ENCODE results near the gene TSHZ3. TPM values are rescaled to one million over a fixed set of nuclear protein-coding genes. Genes with fewer than 3 reads are reported as not detected.
A peak's percentile ranks its signal among the peaks of the same experiment; 100 is the strongest.

The TSHZ3 gene
- polyA plus RNA-seq, 3 donors from 2014 or later, result 0.74 to 3.5 (median 1.5) TPM

DNA sequence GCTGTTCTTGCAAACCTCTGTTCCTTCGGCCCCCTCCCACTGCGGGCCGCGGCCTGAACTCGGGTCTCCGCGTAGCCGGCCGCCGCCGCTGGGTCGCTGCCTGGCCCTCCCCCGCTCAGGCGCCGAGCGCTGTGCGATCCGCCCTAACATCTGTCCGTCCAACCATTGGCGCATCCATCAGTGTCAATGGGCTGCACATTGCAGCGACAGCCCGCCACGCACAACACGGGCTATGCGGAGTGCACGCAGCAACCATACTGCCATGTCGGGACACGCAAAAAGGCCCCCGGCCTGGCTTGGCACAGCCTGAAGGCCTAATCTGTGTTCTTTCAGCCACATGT is 2.6 kb upstream of the TSHZ3 start:
- H3K4me3 Mint-ChIP-seq, result peak overlapping the region; percentile 76 to 90 (median 77)
- H3K36me3 Mint-ChIP-seq, result no peaks in the 10 kb centered on the region
- peak overlapping the region in 1 of 6 donors; percentile 40 for H3K27ac Mint-ChIP-seq
- DNase-seq, result peak in 1 of 3 donors; percentile 13
- H3K27me3 Mint-ChIP-seq (ENCODE audit: low read depth in 3 of 3), result peaks cover 40 to 55% (median 45%) of the 10 kb centered on the region in 3 donors
- H3K9me3 Mint-ChIP-seq, result peaks cover 0 to 5% (median 0%) of the 10 kb centered on the region in 6 donors
- peaks cover 55 to 65% of the 10 kb centered on the region in 2 donors for H3K4me1 Mint-ChIP-seq

GRCh38 chr19:31351056-31351854 is 2.0 kb upstream of the TSHZ3 start:
- Mint-ChIP-seq H3K27me3 (ENCODE audit: low read depth in 3 of 3) (peaks cover 38 to 50% (median 44%) of the 10 kb centered on the region in 3 donors), H3K27ac (peak overlapping the region in 1 of 6 donors; percentile 73), H3K4me3 (peak overlapping the region; percentile 86 to 94 (median 92)), H3K4me1 (peaks cover 50 to 59% of the 10 kb centered on the region in 2 donors), H3K9me3 (peaks cover 0 to 5% (median 0%) of the 10 kb centered on the region in 6 donors), H3K36me3 (no peaks in the 10 kb centered on the region)
- DNase-seq, result peak in 1 of 3 donors; percentile 26

DNA sequence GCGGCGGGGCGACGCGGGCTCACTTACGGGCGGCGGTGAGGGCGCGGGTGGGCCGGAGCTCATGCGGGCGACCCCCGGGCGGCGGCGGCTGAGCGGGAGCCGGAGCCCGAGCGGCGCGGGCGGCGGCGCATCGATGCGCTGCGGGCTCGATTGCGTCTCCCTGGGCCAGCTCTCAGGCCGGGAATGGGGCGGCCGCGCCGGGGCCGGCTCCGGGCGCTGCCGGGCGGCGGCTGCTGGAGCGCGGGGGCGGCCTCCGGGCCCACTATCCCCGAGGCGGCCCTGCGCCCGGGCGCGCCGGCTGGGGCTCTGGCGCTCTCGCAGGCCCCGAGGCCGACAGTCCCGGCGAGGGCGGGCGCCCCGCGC is 1.4 kb upstream of the TSHZ3 start:
- peaks cover 0 to 5% (median 0%) of the 10 kb centered on the region in 6 donors for H3K9me3 Mint-ChIP-seq
- H3K4me3 Mint-ChIP-seq, result peak overlapping the region in 4 of 5 donors; percentile 86 to 93 (median 91)
- H3K27me3 Mint-ChIP-seq (ENCODE audit: low read depth in 3 of 3), result peaks cover 34 to 44% (median 41%) of the 10 kb centered on the region in 3 donors
- no peak overlapping the region for H3K27ac Mint-ChIP-seq
- H3K4me1 Mint-ChIP-seq, result peaks cover 50 to 55% of the 10 kb centered on the region in 2 donors
- peak in 2 of 3 donors; percentile 28 to 30 for DNase-seq
- no peaks in the 10 kb centered on the region for H3K36me3 Mint-ChIP-seq

GRCh38 chr19:31350033-31350692 is 927 bp upstream of the TSHZ3 start:
- Mint-ChIP-seq H3K4me3 (peak overlapping the region in 3 of 5 donors; percentile 50 to 72 (median 70)), H3K4me1 (peaks cover 49 to 50% of the 10 kb centered on the region in 2 donors), H3K27me3 (ENCODE audit: low read depth in 3 of 3) (peaks cover 36 to 39% (median 38%) of the 10 kb centered on the region in 3 donors), H3K36me3 (no peaks in the 10 kb centered on the region), H3K27ac (no peak overlapping the region), H3K9me3 (peaks cover 0 to 5% (median 0%) of the 10 kb centered on the region in 6 donors)
- DNase-seq, result no peak

DNA sequence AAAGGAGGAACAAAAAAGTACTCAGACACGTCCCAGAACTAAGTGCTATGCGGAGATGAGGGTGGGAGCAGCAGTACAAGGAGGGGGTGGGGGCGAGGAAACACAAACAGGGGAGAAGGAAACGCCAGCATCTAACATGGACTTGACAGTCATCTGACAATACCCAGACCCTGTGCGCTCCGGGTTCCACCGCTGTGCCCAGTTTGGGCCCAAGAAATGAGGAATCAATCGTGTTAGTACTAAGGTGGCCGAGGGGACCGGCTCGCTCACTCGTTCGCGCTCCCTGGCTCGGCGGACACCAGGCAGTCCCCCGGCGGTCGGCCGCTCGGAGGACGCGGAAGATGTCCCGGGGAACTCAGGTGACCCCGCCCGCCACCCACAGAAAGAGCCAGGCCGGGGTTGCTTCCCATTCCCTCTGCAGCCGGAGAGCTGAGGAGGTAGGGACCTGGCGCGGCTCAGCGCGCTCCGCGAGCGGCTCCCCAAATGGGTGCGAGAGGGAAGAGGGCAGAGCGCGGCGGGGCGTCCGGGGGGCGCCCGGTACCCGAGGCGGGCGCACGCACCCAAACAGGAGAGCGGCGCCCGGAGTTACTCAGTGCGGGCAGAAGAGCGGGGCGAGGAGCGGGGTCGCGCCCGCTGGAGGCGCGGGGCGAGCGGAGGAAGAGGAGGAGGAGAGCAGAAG is 616 bp downstream of the TSHZ3 start:
- H3K4me3 Mint-ChIP-seq, result peak overlapping the region; percentile 81 to 90 (median 86)
- H3K4me1 Mint-ChIP-seq, result peaks cover 35% of the 10 kb centered on the region in 2 donors
- DNase-seq, result peak in 1 of 3 donors; percentile 35
- no peaks in the 10 kb centered on the region for H3K36me3 Mint-ChIP-seq
- peaks cover 27 to 30% (median 28%) of the 10 kb centered on the region in 3 donors for H3K27me3 Mint-ChIP-seq (ENCODE audit: low read depth in 3 of 3)
- no peak overlapping the region for H3K27ac Mint-ChIP-seq
- H3K9me3 Mint-ChIP-seq, result peaks cover 0 to 4% (median 0%) of the 10 kb centered on the region in 6 donors

- Mint-ChIP-seq H3K27ac (no peak overlapping the region), H3K36me3 (no peaks in the 10 kb centered on the region), H3K4me1 (peaks cover 28% of the 10 kb centered on the region in 2 donors), H3K27me3 (ENCODE audit: low read depth in 3 of 3) (peaks cover 21 to 27% (median 22%) of the 10 kb centered on the region in 3 donors), H3K9me3 (peaks cover 0 to 3% (median 0%) of the 10 kb centered on the region in 6 donors), H3K4me3 (peak overlapping the region; percentile 81 to 90 (median 86))
- DNase-seq, result no peak
These were observed 1.3 kb downstream of the TSHZ3 start for GRCh38 chr19:31347828-31348392.

DNA sequence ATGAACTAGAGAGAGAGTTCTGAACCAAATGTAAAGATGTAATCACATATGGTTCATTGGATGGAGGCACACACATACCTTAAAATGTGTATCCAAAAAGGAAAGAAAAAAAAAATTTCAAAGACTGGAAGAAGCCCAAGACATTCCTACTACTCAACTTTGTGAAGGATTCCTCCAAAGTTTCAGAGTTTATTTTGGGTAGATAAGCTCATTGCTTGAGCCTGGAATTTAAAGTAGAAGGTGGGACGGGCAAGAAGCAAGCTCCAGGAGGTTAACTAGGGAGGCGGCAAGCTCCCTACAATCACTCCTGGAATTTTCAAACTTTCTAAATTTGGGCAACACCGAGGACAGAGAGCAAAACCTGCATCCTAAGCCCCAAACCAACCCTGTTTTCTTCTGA is 1.9 kb downstream of the TSHZ3 start:
- H3K36me3 Mint-ChIP-seq, result no peaks in the 10 kb centered on the region
- no peak for DNase-seq
- H3K27ac Mint-ChIP-seq, result no peak overlapping the region
- H3K4me1 Mint-ChIP-seq, result peaks cover 22 to 24% of the 10 kb centered on the region in 2 donors
- H3K4me3 Mint-ChIP-seq, result peak overlapping the region; percentile 81 to 90 (median 86)
- peaks cover 0 to 3% (median 0%) of the 10 kb centered on the region in 6 donors for H3K9me3 Mint-ChIP-seq
- H3K27me3 Mint-ChIP-seq (ENCODE audit: low read depth in 3 of 3), result peaks cover 18 to 22% (median 20%) of the 10 kb centered on the region in 3 donors

DNA sequence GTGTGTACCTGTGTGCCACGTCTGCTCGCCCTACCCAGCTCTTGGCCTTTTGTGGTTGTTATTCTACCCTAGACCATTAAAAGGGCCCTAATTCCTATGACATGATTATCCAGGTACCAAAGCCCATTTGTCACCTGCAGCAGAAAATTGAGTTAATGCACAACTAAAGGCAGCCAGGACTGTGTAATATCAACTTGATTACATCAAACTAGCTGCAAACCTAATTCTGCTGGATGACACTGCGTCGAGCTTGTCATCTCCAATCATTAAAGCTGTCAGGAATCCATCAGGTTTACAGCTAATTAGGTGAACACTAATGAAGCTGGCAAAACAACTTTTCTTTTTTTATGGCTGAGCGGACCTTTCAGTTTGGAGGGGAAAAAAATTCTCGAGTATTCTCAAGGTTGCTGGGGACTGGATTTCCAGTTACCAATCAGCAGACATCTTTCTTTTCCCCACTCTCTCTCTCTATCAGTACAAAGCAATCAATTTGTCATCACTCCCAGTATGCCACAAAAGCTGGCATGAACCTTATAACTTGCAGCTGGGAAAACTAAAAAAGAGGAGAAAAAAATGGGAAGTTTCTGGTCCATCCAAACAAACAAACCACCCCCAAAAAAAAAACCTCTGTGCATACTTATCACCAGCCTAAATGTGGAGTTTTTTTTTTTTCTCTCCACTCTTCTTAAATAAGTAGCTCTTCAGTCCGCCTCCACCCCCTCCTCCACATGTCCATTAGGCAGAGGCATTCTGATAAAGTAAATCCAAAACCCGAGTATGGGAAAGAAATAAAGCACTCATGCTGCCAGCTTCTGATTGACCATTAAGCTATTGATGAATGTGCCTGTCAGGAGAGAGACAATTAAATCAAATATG is 2.8 kb downstream of the TSHZ3 start:
- peak overlapping the region in 1 of 5 donors; percentile 27 for H3K4me3 Mint-ChIP-seq

DNA sequence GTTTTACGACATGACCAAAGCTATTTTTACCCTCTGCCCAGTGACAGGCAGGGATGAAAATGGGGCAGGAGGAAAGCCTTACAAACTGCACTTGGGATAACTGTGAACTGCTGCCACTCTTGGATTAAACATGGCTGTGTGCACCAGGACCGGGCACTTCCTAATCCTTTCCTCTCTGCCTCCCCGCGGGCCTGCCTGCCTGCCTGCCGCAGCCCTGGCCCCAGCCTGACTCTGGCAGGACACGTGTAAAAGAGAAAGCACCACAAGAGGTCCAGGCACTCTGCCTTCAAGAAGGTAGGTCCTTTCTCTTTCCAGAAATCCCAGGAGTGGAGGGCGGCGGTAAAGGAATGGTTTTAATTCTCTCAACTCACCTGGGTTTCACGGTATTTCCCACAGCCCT is 4.8 kb downstream of the TSHZ3 start:
- peaks cover 0 to 1% (median 0%) of the 10 kb centered on the region in 6 donors for H3K9me3 Mint-ChIP-seq

More for the DNA sequence above, 2.8 kb downstream of the TSHZ3 start:
- Mint-ChIP-seq H3K9me3 (peaks cover 0 to 1% (median 0%) of the 10 kb centered on the region in 6 donors), H3K27ac (no peak overlapping the region), H3K4me1 (peaks cover 20 to 22% of the 10 kb centered on the region in 2 donors), H3K27me3 (ENCODE audit: low read depth in 3 of 3) (peaks cover 18 to 21% (median 20%) of the 10 kb centered on the region in 3 donors), H3K36me3 (no peaks in the 10 kb centered on the region)
- no peak for DNase-seq

GRCh38 chr19:31342926-31343325 is 6.3 kb downstream of the TSHZ3 start:
- no peak for DNase-seq
- Mint-ChIP-seq H3K4me3 (no peak overlapping the region), H3K9me3 (peaks cover 0 to 1% (median 0%) of the 10 kb centered on the region in 6 donors)

More for the DNA sequence above, 4.8 kb downstream of the TSHZ3 start:
- Mint-ChIP-seq H3K36me3 (no peaks in the 10 kb centered on the region), H3K27ac (no peak overlapping the region), H3K4me1 (peaks cover 39 to 40% of the 10 kb centered on the region in 2 donors), H3K27me3 (ENCODE audit: low read depth in 3 of 3) (peaks cover 26 to 33% (median 28%) of the 10 kb centered on the region in 3 donors), H3K4me3 (no peak overlapping the region)
- no peak for DNase-seq

DNA sequence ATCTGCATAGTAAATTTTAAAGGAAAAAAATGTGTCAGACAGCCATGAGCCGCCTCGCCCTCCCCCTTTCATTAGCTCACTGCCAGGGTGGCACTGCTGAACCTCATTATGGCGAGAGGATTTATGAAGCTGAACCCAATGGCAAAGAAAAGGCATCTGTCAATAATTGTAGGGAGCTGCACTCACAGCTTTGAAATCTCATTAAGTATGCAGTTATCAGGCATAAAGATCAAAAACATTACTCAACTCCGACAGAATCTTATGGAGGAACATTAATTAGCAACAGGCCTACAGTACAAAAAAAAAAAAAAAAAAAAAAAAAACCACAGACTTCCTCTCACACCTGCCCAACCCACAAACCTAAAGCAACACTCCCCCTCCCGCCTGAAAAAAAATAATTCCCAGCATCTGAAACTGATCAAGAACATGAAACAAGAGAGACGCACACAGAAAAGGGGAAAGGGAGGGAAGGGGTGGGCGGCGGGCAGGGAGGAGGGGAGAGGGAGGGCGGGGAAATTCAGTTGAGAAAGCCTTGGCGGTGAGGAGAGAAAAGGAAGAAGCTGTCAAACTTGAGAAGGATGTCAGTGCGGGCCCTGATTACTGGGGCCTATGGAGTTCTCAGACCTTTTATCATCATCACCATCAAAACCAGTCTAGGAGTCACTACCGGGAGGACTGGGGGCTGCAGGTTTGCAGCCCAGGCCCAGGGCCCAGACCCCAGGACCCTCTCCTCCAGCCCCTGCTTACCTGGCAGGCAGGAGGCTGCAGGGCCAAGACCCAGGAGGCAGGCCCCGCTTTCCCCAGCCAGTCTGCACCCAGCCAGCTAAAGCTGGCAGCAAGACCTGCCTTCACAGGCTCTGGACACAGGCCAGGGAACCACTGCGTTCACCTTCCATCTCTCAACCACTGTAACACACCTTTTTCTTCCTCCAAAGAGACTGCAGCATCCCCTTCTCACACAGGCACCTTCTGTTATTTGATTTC is 8.9 kb downstream of the TSHZ3 start:
- peaks cover 4 to 11% (median 9%) of the 10 kb centered on the region in 3 donors for H3K36me3 Mint-ChIP-seq
- peak overlapping the region; percentile 72 to 94 (median 88) for H3K27ac Mint-ChIP-seq
- peak overlapping the region; percentile 71 to 80 (median 74) for H3K4me3 Mint-ChIP-seq
- peaks cover 20 to 38% (median 30%) of the 10 kb centered on the region in 3 donors for H3K27me3 Mint-ChIP-seq (ENCODE audit: low read depth in 3 of 3)
- peaks cover 0 to 1% (median 0%) of the 10 kb centered on the region in 6 donors for H3K9me3 Mint-ChIP-seq
- H3K4me1 Mint-ChIP-seq, result peaks cover 41 to 45% of the 10 kb centered on the region in 2 donors
- peak; percentile 77 to 79 (median 77) for DNase-seq

More at GRCh38 chr19:31342926-31343325, 6.3 kb downstream of the TSHZ3 start:
- peaks cover 22 to 29% (median 29%) of the 10 kb centered on the region in 3 donors for H3K27me3 Mint-ChIP-seq (ENCODE audit: low read depth in 3 of 3)
- peaks cover 46 to 49% of the 10 kb centered on the region in 2 donors for H3K4me1 Mint-ChIP-seq
- H3K27ac Mint-ChIP-seq, result no peak overlapping the region
- peaks cover 0 to 6% (median 3%) of the 10 kb centered on the region in 3 donors for H3K36me3 Mint-ChIP-seq

Data from immature natural killer cell (primary cell).